GM19099 (cell line): ENCODE data around the gene FAM227A.
A peak's percentile ranks its signal among the peaks of the same experiment; 100 is the strongest.

Experiments
- POLR2A ChIP-seq: IDR thresholded peaks from 3 replicates; pipeline ENCODE4 v1.6.1; 2011; ENCODE audit warnings: low read depth; ENCODE audit not compliant: insufficient read length; ENCODE audit errors: extremely low read depth

The FAM227A gene

GRCh38 chr22:38656256-38657044, at the start of gene FAM227A, which contains the start of gene CBY1:
TSS of gene FAM227A (minus strand) at chr22:38656392. CDS start at chr22:38650168, 6,224 bp downstream.
TSS of gene CBY1 (plus strand) at chr22:38656638. CDS start at chr22:38668055, 11,417 bp downstream.
- peak; percentile 54 for TF ChIP-seq POLR2A

- peak; percentile 96 for TF ChIP-seq POLR2A
Observed at GRCh38 chr22:38705235-38706100, 49.3 kb upstream of the FAM227A start, which contains the start of gene GTPBP1. TSS of gene GTPBP1 (plus strand) at chr22:38705944. CDS start at chr22:38705956, 12 bp downstream.

- TF ChIP-seq POLR2A = no peak
Observed at GRCh38 chr22:38704654-38705234, 48.6 kb upstream of the FAM227A start.

GRCh38 chr22:38700789-38701628, 44.8 kb upstream of the FAM227A start, which contains the start of gene JOSD1:
TSS of gene JOSD1 (minus strand) at chr22:38700943. CDS start at chr22:38699987, 956 bp downstream.
- peak; percentile 81 for TF ChIP-seq POLR2A

- TF ChIP-seq POLR2A = no peak
Observed at GRCh38 chr22:38700270-38700788, 44.1 kb upstream of the FAM227A start.

- TF ChIP-seq POLR2A = no peak
Observed at GRCh38 chr22:38699784-38700183, 43.6 kb upstream of the FAM227A start.

GRCh38 chr22:38699143-38699542, 43.0 kb upstream of the FAM227A start:
- TF ChIP-seq POLR2A = no peak

- no peak for TF ChIP-seq POLR2A
Observed at GRCh38 chr22:38698407-38699094, 42.4 kb upstream of the FAM227A start.

- TF ChIP-seq POLR2A = no peak
Observed at GRCh38 chr22:38697425-38698089, 41.4 kb upstream of the FAM227A start.

- TF ChIP-seq POLR2A = no peak
Observed at GRCh38 chr22:38696606-38697424, 40.6 kb upstream of the FAM227A start.

- no peak for TF ChIP-seq POLR2A
Observed at GRCh38 chr22:38694940-38695339, 38.7 kb upstream of the FAM227A start.

GRCh38 chr22:38694049-38694448, 37.9 kb upstream of the FAM227A start:
- no peak for TF ChIP-seq POLR2A
